Measurements from ENCODE around the gene BBC3. TPM values are rescaled to one million over a fixed set of nuclear protein-coding genes. Genes with fewer than 3 reads are reported as not detected.

BBC3 gene
- polyA plus RNA-seq, 2 of the 4 experiments (the other 2 are of a cell fraction): 6.0 to 8.9 TPM

DNA sequence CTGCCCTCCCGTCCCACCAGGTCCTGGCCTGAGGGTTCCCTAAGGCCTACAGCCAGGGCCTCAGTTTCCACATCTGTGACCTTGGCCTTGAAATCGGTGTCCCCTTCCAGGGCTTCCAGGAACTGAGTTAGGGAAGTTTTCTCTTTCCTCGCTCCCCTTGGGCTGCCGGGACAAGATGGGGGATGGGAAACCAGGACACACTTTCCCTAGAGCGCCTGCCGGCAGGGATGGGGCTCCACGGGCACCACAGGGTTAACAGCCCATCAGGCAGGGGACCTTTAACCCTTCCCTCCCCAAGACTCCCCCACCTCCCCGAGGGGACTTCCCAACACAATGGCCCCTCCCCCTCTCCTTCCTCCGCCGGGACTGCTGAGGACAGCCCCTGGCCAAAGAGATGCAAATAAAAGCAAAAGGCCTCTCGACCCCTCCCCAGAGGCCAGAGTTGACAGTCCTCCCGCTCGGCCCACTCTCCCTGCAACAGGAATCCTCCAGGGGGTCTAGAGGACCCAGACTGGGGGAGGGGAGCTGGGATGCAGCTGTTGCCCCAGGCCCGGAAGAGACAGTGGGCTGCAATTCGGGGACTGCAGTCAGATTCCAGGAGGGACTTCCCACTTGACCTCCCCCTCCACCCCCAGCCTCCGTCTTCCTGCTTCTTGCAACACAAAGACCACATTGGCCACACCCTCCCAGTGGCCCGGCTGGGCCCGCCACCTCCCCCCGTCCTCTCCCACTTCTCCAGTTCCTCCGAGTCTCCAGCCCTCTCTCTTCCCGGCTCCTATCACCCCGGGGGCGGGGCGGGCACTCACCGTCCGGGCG lies 3.4 kb downstream of the BBC3 start:
- H3K4me2 ChIP-seq: peak overlapping the region; percentile 99
- ATAC-seq (peak; percentile 45 to 55), FAIRE-seq (no peak), DNase-seq (ENCODE audit: low read depth in 1 of 2, low spot score in 1 of 2) (peak; percentile 96 to 99)
- ChIA-PET POLR2A (interaction anchor here (0.6 to 3.7 kb wide), 12 partner anchors 9 to 343 kb away, joined by 3 to 118 read pairs (median 6); partner anchors contain the start of genes CCDC9 and INAFM1), CTCF (interaction anchor here (1.1 to 24.7 kb wide), 5 partner anchors 11 to 23 kb away, joined by 4 to 893 read pairs (median 19); partner anchors contain the start of gene CCDC9)
- 2% methylated on average over 19 of the region's 27 CpGs for WGBS (ENCODE audit: missing lambda C conversion rate)
- H3K9me3 ChIP-seq: no peaks in the 10 kb centered on the region
- H3K4me1 ChIP-seq: peaks cover 48% of the 10 kb centered on the region
- H3K27ac ChIP-seq: peak overlapping the region; percentile 97 to 98
- H3K4me3 ChIP-seq: peak overlapping the region; percentile 89
- no peak for TF ChIP-seq ZNF302 (CRISPR knock-in tag; IDR thresholded peaks at IDR 0.05)
- TF ChIP-seq, protein P1, sequence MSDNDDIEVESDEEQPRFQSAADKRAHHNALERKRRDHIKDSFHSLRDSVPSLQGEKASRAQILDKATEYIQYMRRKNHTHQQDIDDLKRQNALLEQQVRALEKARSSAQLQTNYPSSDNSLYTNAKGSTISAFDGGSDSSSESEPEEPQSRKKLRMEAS (IDR thresholded peaks at IDR 0.05): peak; percentile 83
- TF ChIP-seq KDM1A (IDR thresholded peaks at IDR 0.05; ENCODE audit: low read depth): peak; percentile 98
- TF ChIP-seq, protein P2, sequence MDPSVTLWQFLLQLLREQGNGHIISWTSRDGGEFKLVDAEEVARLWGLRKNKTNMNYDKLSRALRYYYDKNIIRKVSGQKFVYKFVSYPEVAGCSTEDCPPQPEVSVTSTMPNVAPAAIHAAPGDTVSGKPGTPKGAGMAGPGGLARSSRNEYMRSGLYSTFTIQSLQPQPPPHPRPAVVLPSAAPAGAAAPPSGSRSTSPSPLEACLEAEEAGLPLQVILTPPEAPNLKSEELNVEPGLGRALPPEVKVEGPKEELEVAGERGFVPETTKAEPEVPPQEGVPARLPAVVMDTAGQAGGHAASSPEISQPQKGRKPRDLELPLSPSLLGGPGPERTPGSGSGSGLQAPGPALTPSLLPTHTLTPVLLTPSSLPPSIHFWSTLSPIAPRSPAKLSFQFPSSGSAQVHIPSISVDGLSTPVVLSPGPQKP (IDR thresholded peaks at IDR 0.05; ENCODE audit: low read depth, low read length): no peak
- TF ChIP-seq, protein P3, sequence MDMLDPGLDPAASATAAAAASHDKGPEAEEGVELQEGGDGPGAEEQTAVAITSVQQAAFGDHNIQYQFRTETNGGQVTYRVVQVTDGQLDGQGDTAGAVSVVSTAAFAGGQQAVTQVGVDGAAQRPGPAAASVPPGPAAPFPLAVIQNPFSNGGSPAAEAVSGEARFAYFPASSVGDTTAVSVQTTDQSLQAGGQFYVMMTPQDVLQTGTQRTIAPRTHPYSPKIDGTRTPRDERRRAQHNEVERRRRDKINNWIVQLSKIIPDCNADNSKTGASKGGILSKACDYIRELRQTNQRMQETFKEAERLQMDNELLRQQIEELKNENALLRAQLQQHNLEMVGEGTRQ (IDR thresholded peaks at IDR 0.05): no peak
- no peak for TF ChIP-seq CBX8 (IDR thresholded peaks at IDR 0.05)
- peak; percentile 73 for TF ChIP-seq MYC (IDR thresholded peaks at IDR 0.05; ENCODE audit: borderline replicate concordance, low read length)
- TF ChIP-seq BHLHE40 (IDR thresholded peaks at IDR 0.05; ENCODE audit: low read depth, low read length): peak; percentile 7; the same call in 1 of the 2 replicates
- TF ChIP-seq, protein P4, sequence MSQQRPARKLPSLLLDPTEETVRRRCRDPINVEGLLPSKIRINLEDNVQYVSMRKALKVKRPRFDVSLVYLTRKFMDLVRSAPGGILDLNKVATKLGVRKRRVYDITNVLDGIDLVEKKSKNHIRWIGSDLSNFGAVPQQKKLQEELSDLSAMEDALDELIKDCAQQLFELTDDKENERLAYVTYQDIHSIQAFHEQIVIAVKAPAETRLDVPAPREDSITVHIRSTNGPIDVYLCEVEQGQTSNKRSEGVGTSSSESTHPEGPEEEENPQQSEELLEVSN (IDR thresholded peaks at IDR 0.05; ENCODE audit: borderline replicate concordance, low read depth): 0 out of 2 replicates have a peak, but pooled peaks have one; percentile 32
- TF ChIP-seq EHF (CRISPR knock-in tag; IDR thresholded peaks at IDR 0.05): 0 out of 2 replicates have a peak, but pooled peaks have one; percentile 26
- 0 out of 2 replicates have a peak, but pooled peaks have one; percentile 70 for TF ChIP-seq HOXA7 (CRISPR knock-in tag; IDR thresholded peaks at IDR 0.05)
- TF ChIP-seq JUN (IDR thresholded peaks at IDR 0.05): peak; percentile 85 to 88; a peak in 4 of 5 replicates
- no peak for TF ChIP-seq NFE2L2 (conservative IDR thresholded peaks at IDR 0.05; ENCODE audit: low read length)
- peak; percentile 31; the same call in 1 of the 2 replicates for TF ChIP-seq POLR2A (IDR thresholded peaks at IDR 0.05; ENCODE audit: low read length)
- peak; percentile 85 for TF ChIP-seq RARB (CRISPR knock-in tag; IDR thresholded peaks at IDR 0.05)
- TF ChIP-seq MAZ (IDR thresholded peaks at IDR 0.05; ENCODE audit: borderline replicate concordance, low read depth, low read length): peak; percentile 94
- TF ChIP-seq, protein P5, sequence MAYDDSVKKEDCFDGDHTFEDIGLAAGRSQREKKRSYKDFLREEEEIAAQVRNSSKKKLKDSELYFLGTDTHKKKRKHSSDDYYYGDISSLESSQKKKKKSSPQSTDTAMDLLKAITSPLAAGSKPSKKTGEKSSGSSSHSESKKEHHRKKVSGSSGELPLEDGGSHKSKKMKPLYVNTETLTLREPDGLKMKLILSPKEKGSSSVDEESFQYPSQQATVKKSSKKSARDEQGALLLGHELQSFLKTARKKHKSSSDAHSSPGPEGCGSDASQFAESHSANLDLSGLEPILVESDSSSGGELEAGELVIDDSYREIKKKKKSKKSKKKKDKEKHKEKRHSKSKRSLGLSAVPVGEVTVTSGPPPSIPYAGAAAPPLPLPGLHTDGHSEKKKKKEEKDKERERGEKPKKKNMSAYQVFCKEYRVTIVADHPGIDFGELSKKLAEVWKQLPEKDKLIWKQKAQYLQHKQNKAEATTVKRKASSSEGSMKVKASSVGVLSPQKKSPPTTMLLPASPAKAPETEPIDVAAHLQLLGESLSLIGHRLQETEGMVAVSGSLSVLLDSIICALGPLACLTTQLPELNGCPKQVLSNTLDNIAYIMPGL (CRISPR knock-in tag; IDR thresholded peaks at IDR 0.05; ENCODE audit: borderline replicate concordance): no peak
- 0 out of 2 replicates have a peak, but pooled peaks have one; percentile 10 for TF ChIP-seq HOXB5 (CRISPR knock-in tag; IDR thresholded peaks at IDR 0.05)
- TF ChIP-seq, protein P6, sequence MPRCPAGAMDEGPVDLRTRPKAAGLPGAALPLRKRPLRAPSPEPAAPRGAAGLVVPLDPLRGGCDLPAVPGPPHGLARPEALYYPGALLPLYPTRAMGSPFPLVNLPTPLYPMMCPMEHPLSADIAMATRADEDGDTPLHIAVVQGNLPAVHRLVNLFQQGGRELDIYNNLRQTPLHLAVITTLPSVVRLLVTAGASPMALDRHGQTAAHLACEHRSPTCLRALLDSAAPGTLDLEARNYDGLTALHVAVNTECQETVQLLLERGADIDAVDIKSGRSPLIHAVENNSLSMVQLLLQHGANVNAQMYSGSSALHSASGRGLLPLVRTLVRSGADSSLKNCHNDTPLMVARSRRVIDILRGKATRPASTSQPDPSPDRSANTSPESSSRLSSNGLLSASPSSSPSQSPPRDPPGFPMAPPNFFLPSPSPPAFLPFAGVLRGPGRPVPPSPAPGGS (IDR thresholded peaks at IDR 0.05): 0 out of 3 replicates have a peak, but pooled peaks have one; percentile 57
- TF ChIP-seq, protein P7, sequence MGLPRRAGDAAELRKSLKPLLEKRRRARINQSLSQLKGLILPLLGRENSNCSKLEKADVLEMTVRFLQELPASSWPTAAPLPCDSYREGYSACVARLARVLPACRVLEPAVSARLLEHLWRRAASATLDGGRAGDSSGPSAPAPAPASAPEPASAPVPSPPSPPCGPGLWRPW (IDR thresholded peaks at IDR 0.05): 0 out of 2 replicates have a peak, but pooled peaks have one; percentile 33
- TF ChIP-seq TP53 (CRISPR knock-in tag; IDR thresholded peaks at IDR 0.05): no peak
- TF ChIP-seq, protein P8, sequence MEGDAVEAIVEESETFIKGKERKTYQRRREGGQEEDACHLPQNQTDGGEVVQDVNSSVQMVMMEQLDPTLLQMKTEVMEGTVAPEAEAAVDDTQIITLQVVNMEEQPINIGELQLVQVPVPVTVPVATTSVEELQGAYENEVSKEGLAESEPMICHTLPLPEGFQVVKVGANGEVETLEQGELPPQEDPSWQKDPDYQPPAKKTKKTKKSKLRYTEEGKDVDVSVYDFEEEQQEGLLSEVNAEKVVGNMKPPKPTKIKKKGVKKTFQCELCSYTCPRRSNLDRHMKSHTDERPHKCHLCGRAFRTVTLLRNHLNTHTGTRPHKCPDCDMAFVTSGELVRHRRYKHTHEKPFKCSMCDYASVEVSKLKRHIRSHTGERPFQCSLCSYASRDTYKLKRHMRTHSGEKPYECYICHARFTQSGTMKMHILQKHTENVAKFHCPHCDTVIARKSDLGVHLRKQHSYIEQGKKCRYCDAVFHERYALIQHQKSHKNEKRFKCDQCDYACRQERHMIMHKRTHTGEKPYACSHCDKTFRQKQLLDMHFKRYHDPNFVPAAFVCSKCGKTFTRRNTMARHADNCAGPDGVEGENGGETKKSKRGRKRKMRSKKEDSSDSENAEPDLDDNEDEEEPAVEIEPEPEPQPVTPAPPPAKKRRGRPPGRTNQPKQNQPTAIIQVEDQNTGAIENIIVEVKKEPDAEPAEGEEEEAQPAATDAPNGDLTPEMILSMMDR (IDR thresholded peaks at IDR 0.05): no peak
- peak; percentile 93 for TF ChIP-seq HDAC2 (IDR thresholded peaks at IDR 0.05)
- TF ChIP-seq CHD4 (IDR thresholded peaks at IDR 0.05; ENCODE audit: borderline replicate concordance): peak; percentile 96; the same call in 1 of the 2 replicates
- no peak for TF ChIP-seq NR3C1 (IDR thresholded peaks at IDR 0.05)
- no peak for TF ChIP-seq PHF8 (IDR thresholded peaks at IDR 0.05; ENCODE audit: borderline replicate concordance, low read depth)
- TF ChIP-seq SMC3 (IDR thresholded peaks at IDR 0.05): no peak; the same call in 2 of the 3 replicates
- TF ChIP-seq RNF2 (IDR thresholded peaks at IDR 0.05; ENCODE audit: borderline replicate concordance, low read depth): no peak
- TF ChIP-seq ZC3H11A (IDR thresholded peaks at IDR 0.05): no peak
- no peak for TF ChIP-seq NPAS2 (CRISPR knock-in tag; IDR thresholded peaks at IDR 0.05; ENCODE audit: borderline replicate concordance)
- no peak for TF ChIP-seq HEYL (CRISPR knock-in tag; IDR thresholded peaks at IDR 0.05)
- TF ChIP-seq FOXS1 (CRISPR knock-in tag; IDR thresholded peaks at IDR 0.05): no peak

All from A549 (cell line).